A172 (cell line): ENCODE data around the gene CDK4. TPM values are rescaled to one million over a fixed set of nuclear protein-coding genes. Genes with fewer than 3 reads are reported as not detected.
"Not testable (repeated sequence)": the region's sequence is repeated elsewhere in the genome, so short reads cannot be mapped to it uniquely, and the experiment has no call there.

Experiments
- DNase-seq: peaks from one replicate; pipeline ENCODE4 v3.0.0-alpha.2; 2015; ENCODE audit warnings: low spot score
- total RNA-seq: library from RNA; depleted of rRNA; stranded (reverse); fragments of >200 nt; shearing (Covaris generic); gene quantifications from 2 replicates; pipeline ENCODE4 v1.2.3, GENCODE V29; 2014; rRNA removed

CDK4 gene
- total RNA-seq, result 300 and 506 TPM in 2 replicates

GRCh38 chr12:57751788-57752667 lies at the start of gene CDK4:
CDK4 (minus strand) TSS chr12:57752310; CDS start chr12:57751717, 593 bp downstream.
- DNase-seq, result peak; percentile 99

- DNase-seq, result no peak
Observed at GRCh38 chr12:57800965-57801364, 48.9 kb upstream of the CDK4 start.

GRCh38 chr12:57797933-57798332 lies 45.8 kb upstream of the CDK4 start:
- DNase-seq, result no peak

GRCh38 chr12:57796996-57797395 lies 44.9 kb upstream of the CDK4 start:
- DNase-seq, result no peak

- DNase-seq, result peak; percentile 25
Observed at GRCh38 chr12:57795354-57795753, 43.2 kb upstream of the CDK4 start.

GRCh38 chr12:57793920-57794319 lies 41.8 kb upstream of the CDK4 start:
- DNase-seq, result peak; percentile 69

- no peak for DNase-seq
Observed at GRCh38 chr12:57783861-57784260, 31.8 kb upstream of the CDK4 start.

- DNase-seq, result no peak
Observed at GRCh38 chr12:57783466-57783801, 31.3 kb upstream of the CDK4 start.

GRCh38 chr12:57782608-57783465 lies 30.7 kb upstream of the CDK4 start, which contains the start of gene TSFM:
TSFM (plus strand) TSS chr12:57782787; CDS start chr12:57782802, 15 bp downstream.
- DNase-seq, result peak; percentile 76

GRCh38 chr12:57782243-57782607 lies 30.1 kb upstream of the CDK4 start:
- no peak for DNase-seq

GRCh38 chr12:57781801-57782200 lies 29.7 kb upstream of the CDK4 start:
- DNase-seq, result no peak

- no peak for DNase-seq
Observed at GRCh38 chr12:57781244-57781643, 29.1 kb upstream of the CDK4 start.

GRCh38 chr12:57780284-57780897 lies 28.3 kb upstream of the CDK4 start:
- no peak for DNase-seq

GRCh38 chr12:57779736-57780135 lies 27.6 kb upstream of the CDK4 start:
- no peak for DNase-seq

GRCh38 chr12:57777911-57778310 lies 25.8 kb upstream of the CDK4 start:
- no peak for DNase-seq

- DNase-seq, result no peak
Observed at GRCh38 chr12:57777367-57777766, 25.3 kb upstream of the CDK4 start.

- no peak for DNase-seq
Observed at GRCh38 chr12:57776247-57776587, 24.1 kb upstream of the CDK4 start.

GRCh38 chr12:57775563-57776246 lies 23.6 kb upstream of the CDK4 start:
- no peak for DNase-seq

- DNase-seq, result no peak
Observed at GRCh38 chr12:57775044-57775443, 22.9 kb upstream of the CDK4 start.

GRCh38 chr12:57774634-57775033 lies 22.5 kb upstream of the CDK4 start:
- DNase-seq, result not testable (repeated sequence)

- no peak for DNase-seq
Observed at GRCh38 chr12:57772429-57773322, 20.6 kb upstream of the CDK4 start, which contains the start of gene EEF1AKMT3. EEF1AKMT3 (plus strand) TSS chr12:57772614; CDS start chr12:57772725, 111 bp downstream.
